ENCODE measurements around the gene PSMA5.

DNA sequence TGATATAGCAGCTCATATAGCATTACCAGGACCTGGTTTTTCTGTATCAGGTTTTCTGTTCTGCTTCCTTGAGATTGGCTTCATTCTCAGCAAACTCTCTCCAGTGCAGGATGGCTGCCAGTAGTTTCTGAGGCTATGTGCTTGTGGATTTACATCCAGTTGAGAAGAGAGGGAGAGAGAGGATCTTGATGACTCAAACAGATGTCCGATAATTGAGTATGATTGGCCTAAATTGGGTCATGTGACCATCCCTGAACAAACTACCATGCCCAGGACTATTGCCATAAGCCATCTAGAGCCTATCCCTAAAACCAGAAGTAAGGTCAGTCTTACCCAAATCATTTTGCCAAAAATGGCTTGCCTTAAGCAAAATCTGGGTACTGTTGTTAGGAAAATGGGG lies 18.1 kb upstream of the PSMA5 start:
- TF ChIP-seq EGR1 (IDR thresholded peaks at IDR 0.05; ENCODE audit: borderline replicate concordance in 1 of 2, low read depth in 2 of 2, low read length in 2 of 2) = no peak
- TF ChIP-seq, protein P1, sequence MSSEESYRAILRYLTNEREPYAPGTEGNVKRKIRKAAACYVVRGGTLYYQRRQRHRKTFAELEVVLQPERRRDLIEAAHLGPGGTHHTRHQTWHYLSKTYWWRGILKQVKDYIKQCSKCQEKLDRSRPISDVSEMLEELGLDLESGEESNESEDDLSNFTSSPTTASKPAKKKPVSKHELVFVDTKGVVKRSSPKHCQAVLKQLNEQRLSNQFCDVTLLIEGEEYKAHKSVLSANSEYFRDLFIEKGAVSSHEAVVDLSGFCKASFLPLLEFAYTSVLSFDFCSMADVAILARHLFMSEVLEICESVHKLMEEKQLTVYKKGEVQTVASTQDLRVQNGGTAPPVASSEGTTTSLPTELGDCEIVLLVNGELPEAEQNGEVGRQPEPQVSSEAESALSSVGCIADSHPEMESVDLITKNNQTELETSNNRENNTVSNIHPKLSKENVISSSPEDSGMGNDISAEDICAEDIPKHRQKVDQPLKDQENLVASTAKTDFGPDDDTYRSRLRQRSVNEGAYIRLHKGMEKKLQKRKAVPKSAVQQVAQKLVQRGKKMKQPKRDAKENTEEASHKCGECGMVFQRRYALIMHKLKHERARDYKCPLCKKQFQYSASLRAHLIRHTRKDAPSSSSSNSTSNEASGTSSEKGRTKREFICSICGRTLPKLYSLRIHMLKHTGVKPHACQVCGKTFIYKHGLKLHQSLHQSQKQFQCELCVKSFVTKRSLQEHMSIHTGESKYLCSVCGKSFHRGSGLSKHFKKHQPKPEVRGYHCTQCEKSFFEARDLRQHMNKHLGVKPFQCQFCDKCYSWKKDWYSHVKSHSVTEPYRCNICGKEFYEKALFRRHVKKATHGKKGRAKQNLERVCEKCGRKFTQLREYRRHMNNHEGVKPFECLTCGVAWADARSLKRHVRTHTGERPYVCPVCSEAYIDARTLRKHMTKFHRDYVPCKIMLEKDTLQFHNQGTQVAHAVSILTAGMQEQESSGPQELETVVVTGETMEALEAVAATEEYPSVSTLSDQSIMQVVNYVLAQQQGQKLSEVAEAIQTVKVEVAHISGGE (CRISPR knock-in tag; IDR thresholded peaks at IDR 0.05) = no peak
